NK-92 treated with Interleukin-12 subunit alpha and Interleukin-12 subunit beta, amount 100 ng/mL, for 24 hours (cell line): ENCODE measurements around the gene CBARP.

ENCODE experiments used
- DNase-seq: peaks from one replicate; lab custom pipeline; 2025; lab: John Stamatoyannopoulos, UW

Gene CBARP

DNA sequence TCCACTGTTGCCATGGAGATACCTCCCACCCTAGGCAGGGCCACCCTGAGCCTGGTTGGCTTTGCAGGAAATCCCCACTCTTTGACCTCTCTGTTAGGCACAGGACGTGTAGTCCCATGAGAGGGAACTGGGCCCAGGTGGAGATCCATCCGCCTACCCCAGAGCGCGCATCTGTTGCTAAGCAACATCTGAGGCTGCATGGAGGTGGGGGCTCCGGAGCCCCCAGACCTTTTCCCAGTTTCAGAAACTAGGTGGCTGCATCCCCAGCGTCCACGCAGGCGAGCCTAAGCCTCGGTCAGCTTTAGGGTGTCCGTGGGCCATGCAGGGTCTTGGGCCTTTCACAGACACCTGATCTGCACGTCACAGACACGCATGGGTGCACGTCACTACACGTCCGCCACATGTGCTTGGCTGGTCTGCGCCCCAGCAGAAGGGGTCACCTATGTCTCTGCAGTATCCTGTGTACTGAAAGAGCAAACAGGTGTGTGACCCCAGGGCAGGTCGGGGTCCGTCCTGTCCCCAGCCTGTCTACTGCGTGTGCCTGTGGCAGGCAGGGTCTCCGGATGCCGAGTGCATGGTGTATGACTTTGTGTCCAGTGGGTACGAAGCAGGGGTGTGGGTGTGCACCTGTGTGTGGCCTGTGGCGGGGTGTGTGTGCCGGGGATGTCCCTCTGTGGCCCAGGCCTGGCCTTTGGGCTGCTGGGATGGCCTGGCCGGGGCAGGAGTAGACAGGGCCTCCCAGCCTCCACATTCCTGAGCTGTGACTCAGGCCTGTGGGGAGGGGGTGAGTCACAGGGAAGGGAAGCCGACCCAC lies 27.2 kb upstream of the CBARP start:
- no peak for DNase-seq

GRCh38 chr19:1263188-1263587 lies 25.4 kb upstream of the CBARP start:
- no peak for DNase-seq

DNA sequence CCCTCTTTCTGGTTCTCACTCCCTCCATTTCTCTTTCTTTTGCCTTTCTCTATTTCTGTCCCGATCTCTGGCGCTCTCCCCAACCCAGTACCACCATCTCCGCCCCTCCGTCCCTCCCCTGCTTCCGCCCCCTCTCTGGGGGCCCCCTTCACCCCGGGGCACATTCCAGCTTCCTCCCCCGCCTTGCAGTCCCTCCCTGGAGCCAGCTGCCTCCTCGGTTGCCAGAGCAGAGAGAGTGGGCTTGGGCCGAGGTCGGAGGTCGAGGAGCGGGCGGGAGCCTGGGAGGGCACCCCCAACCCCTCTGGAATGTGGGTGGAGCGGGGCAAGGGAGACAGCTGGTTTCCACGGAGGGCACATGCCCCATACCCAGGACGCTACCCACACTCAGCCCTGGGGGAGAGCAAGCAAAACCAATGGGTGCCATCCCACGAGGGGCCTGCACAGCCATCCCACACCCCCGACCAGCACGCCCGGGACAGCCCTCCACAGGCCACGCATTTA lies 24.9 kb upstream of the CBARP start:
- no peak for DNase-seq

- no peak for DNase-seq
Measured at GRCh38 chr19:1261798-1262622, 24.2 kb upstream of the CBARP start.

GRCh38 chr19:1261538-1261797 lies 23.7 kb upstream of the CBARP start:
- no peak for DNase-seq

DNA sequence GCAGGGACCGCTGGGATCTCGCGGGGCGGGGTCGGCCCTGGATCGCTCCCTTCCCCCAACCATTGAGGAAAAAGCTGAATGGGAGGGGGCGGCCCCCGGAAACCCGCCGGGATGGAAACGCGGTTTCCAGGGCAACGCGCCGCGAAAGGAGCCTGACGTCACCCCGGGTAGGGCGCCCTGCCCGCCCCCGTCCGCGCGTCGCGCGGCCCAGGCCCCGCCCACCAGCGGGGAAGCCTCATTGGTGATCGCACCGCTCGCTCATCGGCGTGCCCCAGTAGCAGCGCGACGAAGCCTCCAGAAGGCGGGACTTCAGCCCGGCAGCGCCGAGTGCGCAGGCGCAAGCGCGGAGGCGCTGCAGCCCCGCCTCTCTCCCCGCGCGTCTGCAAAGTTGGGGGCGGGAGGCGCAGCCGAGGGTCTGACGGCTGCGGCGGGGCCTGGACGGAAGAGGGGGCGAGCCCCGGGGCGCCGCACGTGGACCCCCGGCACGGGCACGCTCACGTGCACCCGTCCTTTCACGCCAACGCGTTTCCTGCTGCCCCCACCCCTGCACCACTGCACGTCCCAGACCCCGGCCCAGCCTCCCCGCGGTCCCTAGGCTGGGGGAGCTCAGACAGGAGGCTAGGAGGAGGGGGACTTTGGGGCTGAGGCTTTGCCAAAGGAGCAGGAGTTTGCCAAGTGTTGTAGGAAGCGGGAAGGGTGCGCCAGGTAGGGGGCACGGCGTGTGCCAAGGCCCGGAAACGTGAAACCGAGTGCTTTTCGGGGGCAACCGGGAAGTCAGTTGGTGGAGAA lies 23.1 kb upstream of the CBARP start:
- DNase-seq: peak; percentile 96

DNA sequence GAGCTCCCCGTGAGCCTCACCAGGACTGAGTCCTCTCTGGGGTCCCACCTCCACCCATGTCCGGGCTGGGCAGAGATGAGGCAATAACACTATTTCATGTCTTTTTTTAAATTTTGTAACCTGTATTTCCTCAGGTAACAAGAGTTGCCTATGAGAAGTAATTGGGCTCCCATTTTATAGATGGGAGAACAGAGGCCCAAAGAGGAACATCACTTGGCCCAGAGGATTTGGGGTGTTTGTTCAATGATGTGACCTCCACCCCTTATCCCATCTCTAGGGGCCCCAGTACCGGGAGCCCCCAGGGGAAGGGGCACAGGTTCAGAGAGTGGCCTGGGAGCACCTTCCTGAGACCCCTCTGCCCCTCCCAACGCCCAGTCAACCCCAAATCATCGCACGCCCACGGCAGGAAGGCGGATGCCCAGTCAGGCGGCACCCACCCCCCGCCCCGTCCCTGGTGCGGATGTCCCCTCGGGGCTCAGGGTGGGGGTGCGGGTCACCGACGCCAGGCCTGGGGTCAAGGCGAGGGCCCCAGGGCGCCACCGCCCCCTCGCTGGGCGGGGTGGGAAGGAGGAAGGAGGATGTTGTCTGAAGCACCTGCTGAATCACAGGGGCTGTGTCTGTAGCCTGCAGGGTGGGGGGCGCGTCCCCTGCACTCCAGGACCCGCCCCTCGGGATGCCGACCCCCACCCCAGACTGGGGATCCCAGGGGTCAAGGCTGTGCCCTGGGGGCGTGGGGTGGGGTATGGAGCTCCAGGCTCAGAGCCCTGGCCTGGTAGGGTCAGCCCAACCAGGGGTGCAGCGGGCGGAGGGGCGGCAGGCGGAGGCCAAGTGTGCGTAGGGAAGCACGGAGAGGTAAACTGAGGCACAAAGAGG lies 22.3 kb upstream of the CBARP start:
- DNase-seq: no peak

DNA sequence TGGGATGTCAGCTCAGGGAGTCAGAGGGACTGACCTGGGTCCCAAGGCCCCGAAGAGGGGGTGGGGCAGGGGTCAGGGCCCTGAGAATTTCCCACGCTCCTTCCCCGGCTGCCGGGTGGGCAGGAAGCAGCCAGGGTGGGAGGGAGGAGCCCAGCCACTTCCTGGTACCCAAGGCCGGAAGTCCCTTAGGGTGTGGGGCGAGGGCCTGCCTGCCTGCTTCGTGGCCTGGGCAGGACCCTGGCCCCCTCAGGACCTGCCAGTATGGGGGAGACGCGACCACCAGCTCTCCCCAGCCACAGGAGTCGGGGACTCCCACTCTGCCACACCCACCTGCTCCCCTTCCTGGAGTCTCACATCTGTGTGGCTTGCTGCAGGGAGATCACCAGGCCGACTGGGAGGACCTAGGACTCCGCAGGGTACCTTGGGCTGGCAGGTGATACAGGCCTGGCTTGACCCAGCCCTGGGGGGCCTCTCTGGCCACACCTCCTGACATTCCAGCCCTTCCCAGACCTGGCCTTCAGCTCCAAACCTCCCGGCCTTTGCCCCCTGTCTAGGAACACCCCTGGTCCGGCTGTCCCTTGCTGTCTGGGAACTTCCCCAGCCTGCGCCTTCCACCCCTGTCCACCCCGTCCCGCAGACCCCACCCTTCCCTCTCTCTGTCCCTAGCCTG lies 21.5 kb upstream of the CBARP start:
- DNase-seq: peak; percentile 73

DNA sequence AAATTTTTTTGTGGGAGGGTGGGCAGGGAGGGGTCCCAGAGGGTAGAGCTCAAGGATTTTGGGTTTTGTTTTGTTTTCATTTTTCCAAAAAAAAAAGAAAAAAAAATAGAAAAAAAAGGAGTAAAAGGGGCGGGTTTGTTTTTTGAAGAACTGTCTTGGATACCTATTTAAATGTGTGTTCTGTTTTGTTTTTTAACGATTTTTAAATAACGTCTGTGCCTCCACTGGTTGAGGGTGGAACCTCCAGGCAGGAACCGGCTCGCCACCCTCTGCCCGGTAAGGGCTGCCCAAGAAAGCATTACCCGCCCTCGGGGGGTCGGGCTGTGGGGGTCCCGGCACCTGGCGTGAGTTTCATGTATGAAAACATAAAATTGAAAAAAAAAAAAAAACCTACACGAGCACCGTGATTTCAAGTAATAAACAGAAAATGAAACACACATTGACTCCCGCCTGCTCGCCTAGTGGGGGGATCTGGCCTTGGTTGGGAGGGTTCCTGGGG lies 21.0 kb upstream of the CBARP start:
- DNase-seq: no peak

DNA sequence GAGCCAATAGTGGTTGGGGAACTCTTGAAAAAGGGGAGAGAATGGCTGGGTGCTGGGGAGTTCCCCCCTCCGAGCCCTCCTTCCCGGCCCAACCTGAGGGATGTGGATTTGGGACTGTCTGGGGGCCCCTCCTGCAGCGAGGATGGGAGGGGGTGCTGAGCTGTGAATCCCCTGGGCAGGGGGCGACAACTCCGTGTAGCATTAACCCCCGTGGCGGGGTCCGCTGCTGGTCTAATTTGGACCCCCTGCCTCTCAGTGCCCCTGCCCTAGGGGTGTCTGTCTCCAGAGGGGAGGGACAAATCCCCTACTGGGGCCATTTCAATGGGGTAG lies 20.3 kb upstream of the CBARP start:
- no peak for DNase-seq

DNA sequence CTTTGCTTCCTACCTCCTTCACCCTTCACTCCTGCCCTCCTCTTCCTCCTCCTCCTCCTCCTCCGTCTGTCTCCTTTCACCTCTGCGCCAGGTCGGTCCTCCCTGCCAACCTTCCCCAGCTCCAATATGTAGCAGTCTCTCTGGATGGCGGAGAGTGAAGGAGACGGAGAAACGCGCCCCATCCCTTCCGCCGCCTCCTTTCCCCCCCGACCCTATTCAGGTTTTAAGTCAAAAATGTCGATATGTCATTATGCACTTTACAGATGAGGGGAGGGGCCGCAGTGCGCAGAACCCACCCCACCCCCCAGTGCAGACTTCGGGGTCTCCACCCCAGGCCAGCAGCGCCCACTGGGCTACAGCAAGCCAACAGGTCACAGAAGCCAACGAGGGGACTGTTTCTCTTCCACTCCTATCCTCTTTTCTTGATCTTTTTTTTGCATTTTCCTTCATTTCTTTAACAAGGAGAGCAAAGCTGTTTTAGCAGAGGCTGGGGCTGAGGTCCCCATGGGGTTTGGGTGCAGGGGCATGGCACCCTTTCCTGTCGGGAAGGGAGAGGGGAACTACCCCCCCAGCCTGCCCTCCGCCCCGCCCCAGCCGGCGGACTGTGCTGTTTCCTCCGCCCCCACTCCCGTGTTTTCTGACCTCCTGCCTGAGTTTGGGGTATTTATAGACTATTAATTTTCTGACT lies 19.8 kb upstream of the CBARP start:
- no peak for DNase-seq

- no peak for DNase-seq
Measured at GRCh38 chr19:1256646-1257474, 19.1 kb upstream of the CBARP start.

GRCh38 chr19:1255186-1256161 lies 17.7 kb upstream of the CBARP start:
- DNase-seq: no peak

GRCh38 chr19:1254530-1255185 lies 16.9 kb upstream of the CBARP start:
- DNase-seq: no peak

DNA sequence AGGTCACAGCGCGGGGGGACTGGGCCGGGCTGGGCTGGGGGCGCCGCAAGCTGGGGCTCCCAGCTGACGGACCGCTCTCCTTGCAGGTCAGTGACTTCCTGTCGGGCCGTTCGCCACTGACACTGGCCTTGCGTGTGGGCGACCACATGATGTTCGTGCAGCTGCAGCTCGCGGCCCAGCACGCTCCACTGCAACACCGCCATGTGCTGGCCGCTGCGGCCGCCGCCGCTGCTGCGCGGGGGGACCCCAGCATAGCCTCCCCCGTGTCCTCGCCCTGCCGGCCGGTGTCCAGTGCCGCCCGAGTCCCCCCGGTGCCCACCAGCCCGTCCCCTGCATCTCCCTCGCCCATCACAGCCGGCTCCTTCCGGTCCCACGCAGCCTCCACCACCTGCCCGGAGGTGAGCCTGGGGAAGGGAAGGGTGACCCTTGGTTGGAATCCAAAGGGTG lies 16.3 kb upstream of the CBARP start:
- no peak for DNase-seq

DNA sequence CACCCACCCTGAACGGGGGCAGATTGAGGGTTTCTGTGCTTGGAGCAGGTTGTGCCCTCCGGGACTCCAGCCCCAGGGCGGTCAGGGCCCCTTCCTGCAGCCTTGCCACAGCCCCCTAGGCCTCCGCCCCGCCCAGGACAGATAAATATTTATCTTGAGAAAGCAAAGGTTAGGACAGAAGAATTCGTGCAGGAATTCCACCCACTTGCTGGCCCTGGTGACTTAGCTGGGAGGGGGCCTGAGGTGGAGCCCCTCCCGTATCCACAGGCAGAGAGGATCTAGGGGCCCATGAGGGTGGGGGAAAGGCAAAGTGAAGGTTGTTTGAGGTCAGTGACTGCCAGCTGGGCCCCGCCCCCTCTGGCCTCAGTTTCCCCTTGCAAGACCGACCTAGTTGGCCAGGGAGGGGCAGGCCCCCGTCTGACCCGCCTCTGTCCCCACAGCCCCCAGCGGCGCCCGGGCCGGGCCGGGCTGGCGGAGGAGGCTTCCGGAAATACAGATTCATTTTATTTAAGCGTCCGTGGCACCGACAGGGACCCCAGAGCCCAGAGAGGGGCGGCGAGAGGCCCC lies 15.8 kb upstream of the CBARP start:
- no peak for DNase-seq

DNA sequence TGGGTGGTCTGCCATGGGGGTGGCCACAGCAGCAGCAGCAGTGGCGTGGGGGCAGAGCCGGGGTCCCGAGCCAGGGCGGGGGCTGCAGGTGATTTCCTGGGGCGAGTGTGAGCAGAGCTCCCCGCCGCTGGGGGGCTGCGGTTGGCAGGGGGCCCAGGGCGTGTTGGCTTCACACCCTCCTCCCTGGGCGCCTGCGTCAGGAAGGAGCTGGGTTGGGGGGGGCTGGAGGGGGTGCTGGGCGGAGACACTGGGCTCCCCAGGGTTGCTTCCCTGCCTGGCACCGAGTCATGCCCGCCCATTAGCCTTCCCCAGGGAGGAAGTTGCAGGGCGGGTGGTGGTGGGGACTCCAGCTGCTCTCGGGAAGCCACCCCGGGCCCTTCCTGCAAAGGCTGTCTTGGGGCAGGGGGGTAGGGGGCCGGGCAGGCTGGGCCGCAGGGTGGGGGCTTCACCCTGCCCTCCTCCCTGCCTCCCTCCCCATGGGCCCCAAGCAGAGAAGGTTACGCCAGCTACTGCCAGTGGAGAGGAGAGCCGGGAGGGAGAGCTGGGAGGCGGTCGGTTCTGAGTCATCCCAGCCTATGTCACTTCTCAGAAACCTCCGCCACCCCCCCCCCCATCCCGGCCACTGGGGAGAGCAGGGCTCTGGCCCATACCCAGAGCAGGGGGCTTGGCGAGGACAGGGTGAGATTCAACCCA lies 15.2 kb upstream of the CBARP start:
- peak; percentile 92 for DNase-seq
